Retina (tissue), 1 donor: ENCODE results near the gene MYO7B.
"Not testable (repeated sequence)": the region's sequence is repeated elsewhere in the genome, so short reads cannot be mapped to it uniquely, and the experiment has no call there.

ENCODE experiments used
- DNase-seq: peaks from one replicate; pipeline ENCODE4 v3.0.0-alpha.2; 2016

The MYO7B gene

DNA sequence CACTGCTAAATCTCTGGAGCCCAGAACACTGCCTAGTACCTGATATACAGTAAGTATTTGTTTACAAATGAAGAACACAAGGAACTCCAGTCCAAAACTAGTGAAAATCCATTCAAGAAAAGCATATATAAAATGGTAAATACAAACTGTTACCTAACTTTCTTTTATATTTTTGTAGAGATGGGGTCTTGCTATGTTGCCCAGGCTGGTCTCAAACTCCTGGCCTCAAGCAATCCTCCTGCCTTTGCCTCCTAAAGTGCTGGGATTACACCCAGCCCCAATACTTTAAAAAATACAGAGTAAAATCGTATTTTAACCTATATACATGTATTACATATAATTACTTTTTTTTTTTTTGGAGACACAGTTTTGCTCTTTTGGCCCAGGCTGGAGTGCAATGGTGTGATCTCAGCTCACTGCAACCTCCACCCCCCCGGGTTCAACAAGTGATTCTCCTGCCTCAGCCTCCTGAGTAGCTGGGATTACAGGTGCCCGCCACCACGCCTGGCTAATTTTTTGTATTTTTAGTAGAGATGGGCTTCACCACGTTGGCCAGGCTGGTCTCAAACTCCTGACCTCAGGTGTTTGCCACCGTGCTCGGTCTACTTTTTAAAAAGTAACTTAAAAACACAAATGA, 11.2 kb upstream of the MYO7B start:
- not testable (repeated sequence) for DNase-seq

- no peak for DNase-seq
Observed at GRCh38 chr2:127525691-127526131, 9.8 kb upstream of the MYO7B start.

DNA sequence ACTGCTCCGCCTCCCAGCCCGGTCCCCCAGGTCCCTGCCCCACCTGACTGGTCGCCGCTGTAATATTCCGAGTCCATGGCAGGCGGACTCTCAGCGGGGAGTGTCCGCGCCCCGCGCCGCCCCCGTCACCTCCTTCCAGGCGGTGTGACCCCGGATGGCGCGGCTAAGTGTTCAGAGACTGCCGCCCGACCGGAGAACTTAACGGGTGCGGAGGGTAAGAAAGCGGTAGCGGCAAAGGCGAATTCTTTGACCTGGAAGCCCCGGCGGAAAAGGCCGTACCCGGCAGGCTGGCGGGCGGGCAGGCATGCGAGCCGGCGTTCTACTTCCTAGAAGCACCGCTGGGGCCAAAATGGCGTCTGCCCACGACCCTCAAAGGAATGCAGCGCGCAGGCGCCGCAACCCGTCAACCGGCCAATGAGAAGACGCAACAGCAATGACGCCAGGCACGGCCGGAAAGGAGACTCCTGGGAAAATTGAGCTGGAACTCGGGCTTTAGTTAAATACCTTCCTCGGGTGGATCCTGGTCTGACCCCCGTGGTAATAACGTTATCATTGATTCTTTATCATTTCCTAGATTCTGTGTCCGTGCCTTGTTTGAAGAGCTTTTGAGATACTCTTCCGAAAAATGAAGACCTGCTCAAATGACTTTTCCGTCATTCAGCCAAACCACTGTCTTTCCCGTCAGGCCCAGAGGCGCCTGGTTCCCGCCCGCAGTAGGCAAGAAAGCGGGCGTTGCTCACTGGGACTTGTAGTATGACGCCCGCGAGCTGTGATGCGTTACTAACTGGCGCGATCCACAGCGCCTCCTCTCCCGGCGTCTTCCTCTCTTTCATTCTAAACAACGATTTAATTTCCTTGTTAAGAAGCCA, 9.1 kb upstream of the MYO7B start, which contains the start of gene IWS1:
IWS1 (minus strand) TSS at position 358 of the 869 bp plus-strand sequence; CDS start at position 77, 281 bp downstream.
- DNase-seq, result peak; percentile 98

DNA sequence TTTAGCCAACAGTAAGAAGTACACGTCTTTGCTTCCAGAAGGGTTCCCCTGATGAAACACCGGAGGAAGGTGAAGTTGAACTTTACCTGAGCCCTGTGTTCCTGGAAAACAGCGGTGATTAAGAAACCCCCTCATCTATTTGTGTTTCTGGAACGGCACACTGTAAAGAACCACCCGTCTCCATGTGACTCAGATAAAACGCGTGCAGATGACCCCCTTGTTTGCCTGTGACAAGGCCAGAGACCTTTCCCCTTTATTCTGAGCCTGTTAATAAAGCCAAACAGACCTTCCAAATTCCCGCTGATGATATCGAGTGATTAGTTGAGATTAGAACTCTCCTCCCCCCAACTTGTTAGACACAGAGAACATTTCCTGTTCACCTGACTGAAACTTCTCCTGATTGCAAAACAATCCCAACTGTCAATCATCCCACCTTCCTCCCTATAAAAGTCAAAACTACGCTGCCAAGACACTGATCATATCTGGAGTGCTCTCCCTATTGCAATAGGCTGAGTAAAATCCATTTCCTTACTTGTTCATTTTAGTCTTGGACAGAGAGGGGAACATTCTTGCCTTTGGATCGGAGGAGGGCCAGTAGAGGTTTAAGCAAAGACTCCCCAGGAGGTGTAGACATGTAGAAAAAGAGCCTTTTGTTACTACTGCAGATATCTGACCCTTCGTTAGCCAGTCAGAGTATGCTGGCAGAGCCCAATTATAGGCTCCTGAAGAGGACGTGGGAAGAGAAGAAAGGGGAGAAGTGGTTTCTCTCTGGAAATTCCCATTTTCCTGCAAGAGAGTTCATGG, 8.3 kb upstream of the MYO7B start:
- DNase-seq, result peak; percentile 14

GRCh38 chr2:127528487-127528886, 7.0 kb upstream of the MYO7B start:
- DNase-seq, result no peak

- DNase-seq, result not testable (repeated sequence)
Observed at GRCh38 chr2:127529416-127529815, 6.1 kb upstream of the MYO7B start.

DNA sequence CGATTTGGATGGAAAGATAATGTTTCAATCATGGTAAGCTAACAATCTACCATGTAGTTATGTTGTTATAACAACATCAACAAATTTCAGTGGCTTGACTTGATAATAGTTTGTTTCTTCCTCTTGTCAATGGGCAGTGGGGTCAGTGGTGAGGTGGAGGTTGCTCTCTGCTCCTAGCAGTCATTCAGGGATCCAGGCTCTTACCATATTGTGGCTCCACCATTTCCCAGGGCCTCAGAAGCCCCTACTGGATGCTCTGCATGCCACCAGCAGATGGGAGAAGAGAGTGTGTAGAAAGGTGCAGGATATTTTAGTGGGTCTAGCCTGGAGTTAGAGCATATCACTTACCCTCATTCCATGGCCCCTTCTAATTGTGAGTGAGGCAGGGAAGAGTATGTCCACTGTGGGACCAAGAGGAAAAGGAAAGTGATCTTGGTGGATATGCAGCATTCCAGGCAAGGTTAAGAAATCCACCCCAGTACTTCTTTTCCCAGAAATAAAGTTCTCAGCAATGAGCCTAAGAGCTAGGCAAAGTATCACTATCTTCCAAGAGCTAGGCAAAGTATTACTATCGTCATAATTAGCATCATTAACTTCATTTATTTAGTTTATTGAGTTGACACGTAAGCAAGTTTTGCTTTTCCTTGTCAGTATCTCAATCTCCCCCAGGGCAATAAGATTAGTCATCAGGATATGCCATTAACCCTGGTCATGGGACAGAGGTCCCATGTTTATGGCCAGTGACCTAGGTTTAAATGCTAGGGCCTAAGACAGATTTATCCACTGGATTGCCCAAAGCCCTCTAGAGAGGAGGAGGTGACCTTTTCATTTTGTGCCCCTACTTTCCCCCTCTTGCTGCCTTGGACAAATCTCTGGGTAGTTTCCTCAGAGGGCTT, 5.0 kb upstream of the MYO7B start:
- no peak for DNase-seq

DNA sequence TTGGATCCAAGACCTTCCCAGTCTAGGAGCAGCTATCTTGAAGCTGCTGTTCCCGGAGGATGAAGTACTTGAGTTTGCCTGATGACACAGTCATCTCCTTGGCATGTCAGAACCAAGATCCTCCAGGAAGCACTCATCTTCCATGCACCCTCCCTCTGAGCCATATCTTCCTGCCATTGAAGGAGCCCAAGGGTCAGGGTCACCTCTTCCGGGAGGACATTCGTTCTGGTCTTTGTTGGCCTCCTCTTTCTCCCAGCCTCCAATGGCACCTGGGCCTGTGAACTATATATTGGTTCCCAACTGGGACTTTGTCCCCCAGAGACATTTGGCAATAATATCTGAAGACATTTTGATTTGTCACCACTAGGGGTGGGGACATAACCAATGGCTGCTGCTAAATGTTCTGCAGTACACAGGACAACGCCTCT, 4.2 kb upstream of the MYO7B start:
- no peak for DNase-seq

DNA sequence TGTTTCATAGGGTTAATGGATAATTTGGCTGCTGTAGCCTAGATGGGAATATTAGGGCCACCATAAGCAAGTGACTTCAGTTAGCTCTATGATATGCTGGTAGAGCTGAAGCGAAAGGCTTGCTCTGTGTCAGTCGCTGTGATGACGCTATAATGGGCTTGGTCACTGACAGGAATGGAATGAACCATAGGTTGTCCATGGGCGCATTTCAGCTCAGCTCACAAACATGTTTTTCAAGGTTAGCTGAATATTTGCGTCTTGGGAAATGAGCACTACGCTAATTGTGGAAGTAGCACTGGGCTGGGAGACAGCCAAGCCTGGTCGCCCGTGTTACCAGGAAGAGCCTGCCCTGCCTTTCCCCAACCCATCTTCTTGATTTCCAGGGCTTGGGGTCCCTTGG, 3.2 kb upstream of the MYO7B start:
- no peak for DNase-seq

DNA sequence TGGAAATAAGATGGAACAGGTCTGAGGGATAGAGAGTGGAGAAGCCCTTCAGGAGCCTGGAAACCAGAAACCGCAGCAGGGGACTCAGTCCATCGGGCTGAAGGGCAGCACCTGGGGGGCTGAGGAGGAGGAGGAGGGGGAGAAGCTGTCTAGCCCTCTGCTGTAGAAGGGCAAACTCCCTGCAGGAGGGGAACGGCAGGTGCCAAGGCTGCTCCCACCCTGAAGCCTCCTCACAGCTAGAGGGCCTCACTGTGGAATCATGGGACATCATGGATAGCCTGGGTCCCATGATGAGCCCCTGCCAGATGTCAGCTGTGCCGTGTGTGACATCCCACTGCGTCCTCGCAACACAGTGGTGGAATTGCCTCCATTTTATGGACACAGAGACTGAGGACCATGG, 435 bp downstream of the MYO7B start:
- no peak for DNase-seq

DNA sequence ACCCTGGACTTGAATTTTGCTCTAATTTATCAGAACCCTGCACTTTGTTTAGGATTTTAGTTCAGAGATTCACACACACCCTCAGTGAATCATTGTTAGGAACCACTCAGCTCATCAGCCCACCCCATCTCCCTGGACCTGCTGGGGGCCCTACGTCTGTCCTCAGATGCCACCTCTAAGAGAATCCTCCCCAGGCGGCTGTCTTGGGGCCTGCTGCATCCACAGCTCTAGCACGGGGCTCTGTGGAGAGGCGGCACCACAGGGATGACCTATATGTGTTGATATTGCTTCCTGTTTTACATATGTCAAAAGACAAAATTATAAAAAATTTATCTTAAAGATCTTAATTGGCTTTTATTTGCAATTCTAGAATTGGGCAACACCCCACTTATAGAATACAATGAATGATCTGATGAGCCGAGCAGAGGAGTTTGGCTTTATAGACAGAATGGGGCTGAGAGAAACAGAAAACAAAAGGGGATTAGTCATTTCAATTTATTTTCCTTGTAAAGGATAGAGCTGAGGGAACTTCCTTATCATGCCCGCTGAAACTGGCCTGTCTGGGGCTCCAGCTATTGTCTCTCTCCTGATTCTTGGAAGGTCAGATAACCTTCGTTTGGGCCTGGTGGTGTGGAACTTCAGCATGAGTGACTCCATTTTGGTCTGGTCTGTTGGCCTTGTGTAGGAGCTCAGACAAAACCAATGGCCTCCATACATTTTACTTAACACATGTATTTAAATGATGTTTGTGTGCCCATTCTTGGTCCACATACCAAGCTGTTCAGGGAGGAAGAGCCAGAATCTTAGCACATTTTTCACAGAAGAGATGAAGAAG, 1.4 kb downstream of the MYO7B start:
- no peak for DNase-seq

GRCh38 chr2:127537644-127538043, 2.2 kb downstream of the MYO7B start:
- DNase-seq, result no peak

GRCh38 chr2:127541809-127542208, 6.3 kb downstream of the MYO7B start:
- no peak for DNase-seq

GRCh38 chr2:127542231-127542630, 6.7 kb downstream of the MYO7B start:
- DNase-seq, result no peak

- DNase-seq, result not testable (repeated sequence)
Observed at GRCh38 chr2:127543013-127543501, 7.6 kb downstream of the MYO7B start.

DNA sequence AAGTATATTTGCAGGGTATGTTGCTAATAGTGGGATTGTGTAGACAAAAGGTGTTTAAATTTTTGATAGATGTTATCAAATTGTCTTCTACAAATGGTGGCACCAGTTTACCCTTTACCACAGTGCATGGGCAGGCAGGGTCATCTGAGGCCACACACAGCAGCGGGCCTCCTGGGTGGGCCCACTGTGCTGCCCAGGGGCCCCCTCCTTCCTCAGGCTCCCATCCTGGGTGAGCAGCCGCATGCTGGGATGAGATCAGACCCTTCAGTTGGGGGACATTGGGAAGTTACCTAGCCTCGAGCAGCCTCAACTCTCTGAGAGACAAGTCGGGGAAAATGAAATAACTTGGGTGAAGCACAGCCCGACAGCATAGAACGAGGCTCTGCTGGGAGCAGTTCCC, 9.7 kb downstream of the MYO7B start:
- no peak for DNase-seq

DNA sequence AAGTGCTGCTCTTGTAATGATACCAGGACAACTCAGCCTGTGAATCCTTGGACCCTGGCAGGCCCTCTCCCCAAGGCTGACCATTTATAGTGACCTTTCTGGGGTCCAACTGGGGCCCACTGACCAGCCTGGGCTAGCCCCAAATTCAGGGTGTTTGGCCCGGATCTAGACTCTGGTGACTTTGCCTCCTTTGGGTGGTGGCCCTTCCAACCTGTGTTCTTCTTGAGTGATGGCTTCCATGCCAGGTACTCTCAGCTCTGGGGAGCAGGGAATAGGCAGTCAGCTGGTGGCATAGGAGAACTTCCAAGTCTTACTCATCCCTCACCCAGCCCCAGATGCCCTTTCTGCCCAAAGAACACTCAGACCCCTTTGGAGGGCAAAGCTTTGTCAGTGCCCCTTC, 10.3 kb downstream of the MYO7B start:
- DNase-seq, result no peak

DNA sequence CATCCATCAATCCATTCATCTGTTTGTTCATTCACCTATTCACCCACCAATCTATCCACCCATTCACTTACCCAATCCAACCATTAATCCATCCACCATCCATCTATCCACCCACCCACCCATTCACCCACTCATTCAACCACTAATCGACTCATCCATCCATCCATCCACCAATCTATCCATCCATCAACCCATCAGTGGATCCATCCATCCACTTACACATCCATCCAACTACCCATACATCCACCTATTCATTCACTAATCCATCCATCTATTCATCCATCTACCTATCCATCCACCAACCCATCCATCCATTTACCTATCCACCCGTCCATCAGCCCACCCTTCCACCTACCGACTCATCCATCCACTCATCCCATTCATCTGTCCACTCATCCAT, 11.3 kb downstream of the MYO7B start:
- DNase-seq, result no peak

- no peak for DNase-seq
Observed at GRCh38 chr2:127551221-127551930, 15.9 kb downstream of the MYO7B start.

- no peak for DNase-seq
Observed at GRCh38 chr2:127552336-127552735, 16.9 kb downstream of the MYO7B start.
